ENCODE measurements around the gene CNTN4.
A peak's percentile ranks its signal among the peaks of the same experiment; 100 is the strongest.

Gene CNTN4

DNA sequence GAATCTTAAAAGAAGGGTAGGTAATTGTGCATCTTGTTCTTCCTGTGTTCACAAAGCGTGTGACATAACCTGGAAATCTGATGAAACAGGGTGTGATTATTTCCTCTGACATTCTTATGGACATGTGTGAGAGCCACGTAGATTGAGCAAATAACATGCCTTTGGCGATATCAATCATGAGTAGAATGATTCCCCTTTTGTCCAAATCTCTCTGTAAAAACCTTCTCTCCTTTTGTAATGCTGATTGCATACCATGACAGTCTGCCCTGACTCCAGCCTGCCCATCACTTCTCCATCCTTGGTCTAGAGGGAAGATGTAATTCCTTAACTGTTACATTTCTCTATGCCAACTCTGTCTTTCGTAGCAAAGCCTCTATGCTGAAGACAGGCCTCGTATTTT lies 896.5 kb downstream of the CNTN4 start:
- DNase-seq (ENCODE audit: low read depth), result no peak
- TF ChIP-seq, protein P1, sequence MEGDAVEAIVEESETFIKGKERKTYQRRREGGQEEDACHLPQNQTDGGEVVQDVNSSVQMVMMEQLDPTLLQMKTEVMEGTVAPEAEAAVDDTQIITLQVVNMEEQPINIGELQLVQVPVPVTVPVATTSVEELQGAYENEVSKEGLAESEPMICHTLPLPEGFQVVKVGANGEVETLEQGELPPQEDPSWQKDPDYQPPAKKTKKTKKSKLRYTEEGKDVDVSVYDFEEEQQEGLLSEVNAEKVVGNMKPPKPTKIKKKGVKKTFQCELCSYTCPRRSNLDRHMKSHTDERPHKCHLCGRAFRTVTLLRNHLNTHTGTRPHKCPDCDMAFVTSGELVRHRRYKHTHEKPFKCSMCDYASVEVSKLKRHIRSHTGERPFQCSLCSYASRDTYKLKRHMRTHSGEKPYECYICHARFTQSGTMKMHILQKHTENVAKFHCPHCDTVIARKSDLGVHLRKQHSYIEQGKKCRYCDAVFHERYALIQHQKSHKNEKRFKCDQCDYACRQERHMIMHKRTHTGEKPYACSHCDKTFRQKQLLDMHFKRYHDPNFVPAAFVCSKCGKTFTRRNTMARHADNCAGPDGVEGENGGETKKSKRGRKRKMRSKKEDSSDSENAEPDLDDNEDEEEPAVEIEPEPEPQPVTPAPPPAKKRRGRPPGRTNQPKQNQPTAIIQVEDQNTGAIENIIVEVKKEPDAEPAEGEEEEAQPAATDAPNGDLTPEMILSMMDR (IDR thresholded peaks at IDR 0.05; ENCODE audit: insufficient read depth, low read depth, low read length, missing control alignments), result no peak

DNA sequence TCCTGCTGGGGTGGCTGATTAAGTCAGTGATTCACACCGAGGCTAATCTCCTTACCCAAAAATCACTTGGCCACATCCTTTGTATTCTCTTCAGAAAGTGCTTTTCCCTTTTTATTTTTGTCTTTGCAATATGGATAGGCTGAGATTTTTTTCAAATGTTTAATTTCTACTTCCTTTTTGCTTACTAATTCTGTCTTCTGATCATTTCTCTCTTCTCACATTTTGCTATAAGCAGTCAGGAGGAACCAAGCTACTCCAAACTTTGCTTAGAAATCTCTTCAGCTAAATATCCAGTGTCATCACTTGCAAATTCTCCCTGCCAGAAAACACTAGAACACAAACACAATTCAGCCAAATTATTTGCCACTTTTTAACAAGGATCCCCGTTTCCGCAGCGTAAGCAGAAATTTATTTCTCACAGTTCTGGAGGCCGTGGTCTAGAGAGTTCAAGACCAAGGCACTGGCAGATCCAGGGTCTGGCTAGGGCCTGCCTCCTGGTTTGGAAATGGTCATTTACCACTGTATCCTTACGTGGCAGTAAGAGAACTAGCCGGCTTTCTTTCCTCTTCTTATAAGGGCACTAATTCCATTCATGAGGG lies 906.6 kb downstream of the CNTN4 start:
- no peak for DNase-seq (ENCODE audit: low read depth)
- H3K4me3 ChIP-seq (ENCODE audit: low read length), result no peak overlapping the region
- TF ChIP-seq, protein P1 (IDR thresholded peaks at IDR 0.05; ENCODE audit: insufficient read depth, low read depth, low read length, missing control alignments), result no peak

More for the DNA sequence above, 896.5 kb downstream of the CNTN4 start:
- H3K4me3 ChIP-seq (ENCODE audit: low read length), result no peak overlapping the region

DNA sequence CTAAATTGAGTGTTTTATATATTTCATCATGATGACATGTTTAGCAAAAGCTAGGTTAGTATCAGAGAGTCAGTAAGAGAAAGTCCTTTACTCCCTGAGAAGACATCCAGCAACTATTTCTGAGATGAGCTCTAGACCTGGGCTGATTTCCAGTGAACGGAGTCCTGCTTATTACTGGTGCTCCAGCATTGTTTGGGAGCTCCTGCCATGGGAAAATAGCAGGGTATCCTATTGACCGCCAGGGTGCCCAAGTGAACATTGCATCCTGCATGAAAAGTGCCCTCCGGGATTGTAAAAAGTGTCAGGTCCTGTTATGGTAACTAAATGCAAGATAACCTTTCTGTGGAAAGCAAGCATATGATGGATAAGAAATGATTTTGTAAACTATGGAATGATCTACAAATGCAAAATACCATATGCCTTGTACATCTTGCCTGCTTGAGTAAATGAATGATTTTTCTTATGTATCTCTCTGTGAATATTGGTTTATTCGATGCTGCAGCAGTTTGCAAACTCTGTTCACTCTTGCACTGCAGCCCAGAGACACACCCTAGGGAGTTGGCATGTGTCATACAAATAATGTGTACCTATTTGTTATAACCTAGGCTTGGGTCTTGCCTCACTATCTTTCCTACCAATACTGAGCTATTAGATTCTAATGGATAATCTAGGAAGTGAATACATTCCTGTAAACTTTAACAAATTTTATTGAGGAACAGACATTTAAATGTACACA lies 914.8 kb downstream of the CNTN4 start:
- DNase-seq (ENCODE audit: low read depth), result no peak
- no peak overlapping the region for H3K4me3 ChIP-seq (ENCODE audit: low read length)
- TF ChIP-seq, protein P1 (IDR thresholded peaks at IDR 0.05; ENCODE audit: insufficient read depth, low read depth, low read length, missing control alignments), result no peak

DNA sequence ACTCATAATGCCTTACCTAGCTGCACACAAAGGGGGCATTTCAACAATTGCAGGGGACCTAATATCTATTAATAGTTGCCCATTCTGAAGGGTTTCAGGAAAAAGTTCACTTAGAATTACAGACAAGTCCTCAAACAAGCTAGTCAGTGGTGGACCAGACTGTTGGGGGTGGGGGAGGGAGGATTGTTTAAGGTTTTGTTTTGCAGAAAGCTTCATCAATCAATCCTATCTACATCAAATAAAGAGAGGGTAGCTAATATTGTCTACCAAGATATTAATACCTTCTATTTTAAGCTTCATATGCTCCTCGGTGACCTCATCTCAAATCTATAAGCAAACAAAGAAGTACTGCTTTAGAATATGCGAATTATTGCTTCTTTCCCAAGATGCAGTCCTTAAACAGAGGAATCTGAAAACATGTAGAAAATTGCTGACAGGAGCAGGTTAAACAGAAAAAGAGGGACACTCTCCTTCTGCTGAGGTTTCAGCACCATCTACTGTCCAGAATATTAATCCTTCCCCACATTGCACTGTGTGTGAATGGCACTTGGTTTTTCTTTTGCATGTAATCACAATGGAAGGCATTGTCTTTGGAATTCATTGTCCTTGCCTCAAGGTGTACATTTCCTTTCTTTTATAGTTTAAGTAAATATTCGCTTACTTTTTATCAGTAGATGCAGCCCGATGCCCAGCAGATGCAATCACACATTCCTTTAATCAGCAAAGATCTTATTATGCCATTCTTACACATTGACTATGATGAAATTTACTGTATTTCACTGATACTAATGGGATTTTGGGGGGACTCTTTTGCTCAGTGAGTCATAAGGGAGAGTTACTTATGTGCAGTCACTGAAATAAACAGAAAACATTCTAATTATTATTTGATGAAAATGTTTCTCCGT lies 916.8 kb downstream of the CNTN4 start:
- peak; percentile 17 for DNase-seq (ENCODE audit: low read depth)
- no peak overlapping the region for H3K4me3 ChIP-seq (ENCODE audit: low read length)
- TF ChIP-seq, protein P1 (IDR thresholded peaks at IDR 0.05; ENCODE audit: insufficient read depth, low read depth, low read length, missing control alignments), result peak; percentile 23

DNA sequence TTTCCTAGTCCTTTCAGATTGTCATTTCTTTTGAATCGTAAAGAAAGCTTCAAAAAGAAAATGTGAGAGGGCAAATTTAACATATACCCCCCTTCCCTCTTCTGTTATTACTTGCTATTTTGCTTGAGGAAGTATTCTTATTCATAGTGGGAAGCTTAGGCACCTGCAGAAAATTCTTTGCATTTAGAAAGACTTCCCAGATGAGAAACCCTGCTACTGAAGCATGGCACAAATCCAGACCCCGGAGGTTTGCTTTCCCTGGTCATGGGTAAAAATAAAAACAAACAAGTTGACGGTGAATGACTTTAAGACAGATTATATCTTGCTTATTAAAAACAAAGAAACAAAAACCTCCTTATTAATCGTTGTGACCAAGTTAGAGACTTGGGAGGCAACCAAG lies 917.6 kb downstream of the CNTN4 start:
- no peak overlapping the region for H3K4me3 ChIP-seq (ENCODE audit: low read length)
- TF ChIP-seq, protein P1 (IDR thresholded peaks at IDR 0.05; ENCODE audit: insufficient read depth, low read depth, low read length, missing control alignments), result no peak
- DNase-seq (ENCODE audit: low read depth), result no peak

DNA sequence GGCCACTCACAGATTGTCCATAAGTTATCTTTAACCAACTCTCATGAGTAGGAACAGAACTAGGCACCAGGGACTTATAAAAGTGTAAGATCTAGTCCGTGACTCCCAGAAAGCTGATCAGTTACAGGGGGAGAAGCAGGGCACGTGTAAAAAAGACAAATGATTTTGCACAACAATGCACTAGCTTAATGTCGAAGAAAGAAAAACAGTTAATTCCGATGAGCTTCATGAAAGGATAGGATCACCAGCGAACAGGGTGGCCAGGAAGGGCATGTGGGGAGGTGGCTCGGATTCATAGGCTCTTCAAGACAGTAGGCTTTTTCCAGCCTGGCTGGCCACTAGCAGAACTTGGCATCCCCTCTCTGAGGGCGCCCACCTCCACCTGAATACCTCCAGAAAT lies 921.5 kb downstream of the CNTN4 start:
- TF ChIP-seq, protein P1 (IDR thresholded peaks at IDR 0.05; ENCODE audit: insufficient read depth, low read depth, low read length, missing control alignments), result no peak
- H3K4me3 ChIP-seq (ENCODE audit: low read length), result no peak overlapping the region
- no peak for DNase-seq (ENCODE audit: low read depth)

Data from epithelial cell of esophagus (primary cell).